ENCODE measurements around the gene ACTMAP. TPM values are rescaled to one million over a fixed set of nuclear protein-coding genes. Genes with fewer than 3 reads are reported as not detected.

ACTMAP gene
- total RNA-seq, 2 donors from 2014 or later, result 3.0 to 4.2 TPM

DNA sequence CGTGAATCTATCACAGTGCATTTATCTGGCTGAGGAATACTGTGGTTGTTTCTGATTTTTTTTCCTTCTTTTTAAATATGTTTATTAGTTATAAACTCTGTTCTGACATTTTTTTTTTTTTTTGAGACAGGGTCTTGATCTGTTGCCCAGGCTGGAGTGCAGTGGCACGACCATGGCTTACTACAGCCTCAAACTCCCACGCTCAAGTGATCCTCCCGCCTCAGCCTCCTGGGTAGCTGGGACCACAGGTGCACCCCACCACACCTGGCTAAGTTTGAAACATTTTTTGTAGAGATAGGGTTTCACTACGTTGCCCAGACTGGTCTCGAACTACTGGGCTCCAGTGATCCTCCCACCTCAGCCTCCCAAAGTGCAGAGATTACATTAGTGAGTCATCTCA, 53.3 kb downstream of the ACTMAP start:
- ATAC-seq (no peak), DNase-seq (no peak)
- Histone ChIP-seq H3K27me3 (no peaks in the 10 kb centered on the region), H3K36me3 (replicated peaks in 1 of 2; ENCODE audit: insufficient read depth in 1 of 2, low read depth in 2 of 2) (peaks cover 0 to 11% of the 10 kb centered on the region in 2 donors), H3K4me3 (no peak overlapping the region), H3K27ac (no peak overlapping the region), H3K9me3 (no peaks in the 10 kb centered on the region), H3K4me1 (no peaks in the 10 kb centered on the region)
- TF ChIP-seq, protein P1, sequence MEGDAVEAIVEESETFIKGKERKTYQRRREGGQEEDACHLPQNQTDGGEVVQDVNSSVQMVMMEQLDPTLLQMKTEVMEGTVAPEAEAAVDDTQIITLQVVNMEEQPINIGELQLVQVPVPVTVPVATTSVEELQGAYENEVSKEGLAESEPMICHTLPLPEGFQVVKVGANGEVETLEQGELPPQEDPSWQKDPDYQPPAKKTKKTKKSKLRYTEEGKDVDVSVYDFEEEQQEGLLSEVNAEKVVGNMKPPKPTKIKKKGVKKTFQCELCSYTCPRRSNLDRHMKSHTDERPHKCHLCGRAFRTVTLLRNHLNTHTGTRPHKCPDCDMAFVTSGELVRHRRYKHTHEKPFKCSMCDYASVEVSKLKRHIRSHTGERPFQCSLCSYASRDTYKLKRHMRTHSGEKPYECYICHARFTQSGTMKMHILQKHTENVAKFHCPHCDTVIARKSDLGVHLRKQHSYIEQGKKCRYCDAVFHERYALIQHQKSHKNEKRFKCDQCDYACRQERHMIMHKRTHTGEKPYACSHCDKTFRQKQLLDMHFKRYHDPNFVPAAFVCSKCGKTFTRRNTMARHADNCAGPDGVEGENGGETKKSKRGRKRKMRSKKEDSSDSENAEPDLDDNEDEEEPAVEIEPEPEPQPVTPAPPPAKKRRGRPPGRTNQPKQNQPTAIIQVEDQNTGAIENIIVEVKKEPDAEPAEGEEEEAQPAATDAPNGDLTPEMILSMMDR (IDR thresholded peaks at IDR 0.05), result no peak
- no peak for TF ChIP-seq POLR2A (IDR thresholded peaks at IDR 0.05)
- intact Hi-C loops (cut with DNase I), result no loop called here
- WGBS, 2 donors, result 93 to 100% methylated on average over 6 of the region's 6 CpGs

DNA sequence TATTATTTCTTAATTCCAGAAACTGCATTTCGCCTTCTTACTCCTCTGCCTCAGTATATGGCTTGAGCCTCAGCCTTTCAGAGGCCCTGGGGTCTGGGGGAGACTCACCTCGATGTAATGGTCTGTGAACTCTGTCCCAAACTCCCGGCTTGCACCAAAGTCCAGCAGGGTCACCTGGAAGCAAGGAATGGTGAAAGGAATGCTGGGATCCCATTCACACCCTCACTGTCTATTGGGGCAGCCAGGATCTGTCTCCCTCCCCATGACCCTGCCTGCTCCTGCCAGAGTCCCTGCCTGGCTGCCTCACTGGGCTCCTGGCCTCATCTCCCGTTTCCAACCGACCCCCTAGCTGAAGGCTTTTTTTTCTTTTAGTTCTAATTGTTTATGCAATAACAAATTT, 54.4 kb downstream of the ACTMAP start:
- no peaks in the 10 kb centered on the region for H3K9me3 ChIP-seq
- ATAC-seq (no peak), DNase-seq (no peak)
- WGBS, 2 donors, result 89 to 90% methylated on average over 5 of the region's 5 CpGs
- H3K27ac ChIP-seq, result no peak overlapping the region
- H3K27me3 ChIP-seq, result no peaks in the 10 kb centered on the region
- intact Hi-C loops (cut with DNase I), result no loop called here
- no peak overlapping the region for H3K4me3 ChIP-seq
- H3K36me3 ChIP-seq (replicated peaks in 1 of 2; ENCODE audit: insufficient read depth in 1 of 2, low read depth in 2 of 2), result peaks cover 0 to 5% of the 10 kb centered on the region in 2 donors
- TF ChIP-seq POLR2A (IDR thresholded peaks at IDR 0.05), result no peak
- TF ChIP-seq, protein P1 (IDR thresholded peaks at IDR 0.05), result no peak
- H3K4me1 ChIP-seq, result peaks cover 10% of the 10 kb centered on the region

DNA sequence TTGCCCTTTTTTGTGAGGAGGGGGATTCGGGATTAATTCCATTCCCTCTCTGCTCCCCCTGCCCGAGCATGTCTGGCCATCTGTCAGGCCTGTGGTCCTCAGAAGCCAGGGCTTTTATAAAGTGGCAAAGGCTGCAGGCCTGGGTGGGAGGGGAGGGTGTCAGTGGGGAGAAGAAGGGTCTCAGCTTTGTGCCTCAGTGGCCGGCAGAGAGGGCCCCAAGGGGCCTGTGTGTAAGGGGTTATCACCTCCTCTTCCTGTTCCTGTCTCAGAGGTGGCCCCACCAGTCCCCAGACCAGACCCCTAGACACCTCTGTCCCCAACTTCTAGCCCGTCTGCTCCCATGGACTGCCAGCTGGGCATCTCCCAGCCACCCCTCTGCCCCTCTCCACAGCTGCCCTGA, 56.4 kb downstream of the ACTMAP start:
- H3K9me3 ChIP-seq, result no peaks in the 10 kb centered on the region
- no peak overlapping the region for H3K4me3 ChIP-seq
- no peak for DNase-seq
- H3K4me1 ChIP-seq, result peaks cover 19% of the 10 kb centered on the region
- peaks cover 0 to 3% of the 10 kb centered on the region in 2 donors for H3K36me3 ChIP-seq (replicated peaks in 1 of 2; ENCODE audit: insufficient read depth in 1 of 2, low read depth in 2 of 2)
- no peak overlapping the region for H3K27ac ChIP-seq
- TF ChIP-seq, protein P1 (IDR thresholded peaks at IDR 0.05), result no peak
- TF ChIP-seq POLR2A (IDR thresholded peaks at IDR 0.05), result no peak
- intact Hi-C loops (cut with DNase I), result no loop called here
- no peaks in the 10 kb centered on the region for H3K27me3 ChIP-seq
- no peak for ATAC-seq
- WGBS, 2 donors, result 87 to 88% methylated on average over 4 of the region's 4 CpGs

DNA sequence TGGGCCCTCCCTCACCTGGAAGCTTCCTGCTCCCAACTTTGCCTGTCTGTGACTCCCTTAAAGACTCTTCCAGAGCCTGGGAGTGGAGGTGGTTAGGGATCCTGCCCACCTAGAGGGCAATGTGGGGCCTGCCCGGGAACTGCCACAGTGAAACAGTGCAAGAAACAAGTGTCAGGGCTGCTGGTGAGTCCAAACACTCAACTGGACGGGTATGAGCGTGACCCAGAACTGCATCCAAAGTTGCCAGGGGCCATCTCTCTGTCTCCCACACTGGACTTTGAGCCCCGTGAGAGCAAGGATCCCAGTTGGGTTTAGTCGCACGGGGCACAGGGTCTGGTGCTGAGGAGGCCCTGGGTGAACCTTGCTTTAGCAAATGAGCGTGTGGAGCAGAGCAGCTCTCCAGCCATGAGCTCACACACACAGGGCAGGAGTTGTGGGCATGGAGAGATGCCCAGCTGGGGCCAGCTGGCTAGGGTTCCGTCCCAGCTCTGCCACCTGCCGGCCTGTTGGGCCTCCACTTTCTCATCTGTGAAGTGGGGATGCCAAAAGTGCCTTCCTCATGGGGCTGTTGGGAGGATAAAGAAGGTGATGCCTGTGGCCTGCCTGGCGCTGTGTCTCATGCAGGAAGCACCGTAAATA, 57.0 kb downstream of the ACTMAP start:
- intact Hi-C loops (cut with DNase I), result no loop called here
- peaks cover 0 to 3% of the 10 kb centered on the region in 2 donors for H3K36me3 ChIP-seq (replicated peaks in 1 of 2; ENCODE audit: insufficient read depth in 1 of 2, low read depth in 2 of 2)
- ATAC-seq (no peak), DNase-seq (no peak)
- H3K4me1 ChIP-seq, result peaks cover 19% of the 10 kb centered on the region
- no peaks in the 10 kb centered on the region for H3K9me3 ChIP-seq
- 87 to 96% methylated on average over 3 to 11 of the region's 11 CpGs for WGBS, 2 donors
- TF ChIP-seq, protein P1 (IDR thresholded peaks at IDR 0.05), result no peak
- TF ChIP-seq POLR2A (IDR thresholded peaks at IDR 0.05), result no peak
- H3K27me3 ChIP-seq, result no peaks in the 10 kb centered on the region
- no peak overlapping the region for H3K4me3 ChIP-seq
- H3K27ac ChIP-seq, result no peak overlapping the region

DNA sequence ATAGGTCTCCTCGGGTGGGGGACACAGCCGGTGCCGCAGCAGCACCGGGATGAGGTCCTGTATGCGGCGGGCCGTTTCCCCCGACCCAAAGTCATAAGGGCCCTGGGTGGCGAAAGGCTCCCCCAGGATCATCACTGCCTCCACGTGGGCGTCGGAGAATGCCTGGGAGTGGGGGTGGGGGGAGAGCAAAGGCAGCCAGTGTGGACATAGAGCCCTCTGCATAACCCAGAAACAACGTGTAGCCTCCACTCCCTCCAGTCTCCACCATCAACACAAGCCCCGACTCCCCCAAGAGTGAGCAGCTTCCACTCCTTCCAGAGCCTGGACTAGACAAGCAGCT, 58.1 kb downstream of the ACTMAP start:
- Histone ChIP-seq H3K4me3 (no peak overlapping the region), H3K4me1 (peaks cover 19% of the 10 kb centered on the region), H3K9me3 (no peaks in the 10 kb centered on the region), H3K27ac (peak overlapping the region in 1 of 4 donors; percentile 87), H3K36me3 (replicated peaks in 1 of 2; ENCODE audit: insufficient read depth in 1 of 2, low read depth in 2 of 2) (peaks cover 0 to 3% of the 10 kb centered on the region in 2 donors), H3K27me3 (no peaks in the 10 kb centered on the region)
- 84 to 92% methylated on average over 9 to 12 of the region's 14 CpGs for WGBS, 2 donors
- ATAC-seq (no peak), DNase-seq (no peak)
- TF ChIP-seq, protein P1 (IDR thresholded peaks at IDR 0.05), result no peak
- no peak for TF ChIP-seq POLR2A (IDR thresholded peaks at IDR 0.05)
- intact Hi-C loops (cut with DNase I), result no loop called here

Data from body of pancreas (tissue), 4 donors.